WTC11 (cell line): ENCODE data around the gene ZNF716. TPM values are rescaled to one million over a fixed set of nuclear protein-coding genes. Genes with fewer than 3 reads are reported as not detected.

Experiments used
- ATAC-seq: fragments of 200-7000 bp; cut with Tn5 transposase; 2 replicates; pipeline ENCODE4 v1.10.0; 2021; ENCODE audit warnings: mild to moderate bottlenecking, moderate library complexity
- CTCF ChIA-PET: fragments of 300-600 bp; sonication (Branson Sonifier 250); formaldehyde crosslinking; loops from one replicate; lab custom pipeline; 2021; ENCODE audit warnings: antibody characterized with exemption; lab: Charles Lee
- POLR2A ChIA-PET: fragments of 350-600 bp; sonication (Branson Sonifier 250); formaldehyde crosslinking; loops from one replicate; lab custom pipeline; 2021; ENCODE audit warnings: antibody characterized with exemption; lab: Charles Lee
- DNase-seq: peaks from one replicate; pipeline ENCODE4 v3.0.0; 2021; ENCODE audit warnings: low spot score
- H3K27ac Mint-ChIP-seq: 2 replicates; pipeline ENCODE4 v1.8.0; 2021; ENCODE audit warnings: mixed read lengths
- H3K27me3 Mint-ChIP-seq: 2 replicates; pipeline ENCODE4 v1.8.0; 2021; ENCODE audit warnings: low read depth, mild to moderate bottlenecking, moderate library complexity, mixed read lengths
- H3K36me3 Mint-ChIP-seq: 2 replicates; pipeline ENCODE4 v1.8.0; 2021; ENCODE audit warnings: mixed read lengths
- H3K4me1 Mint-ChIP-seq: 2 replicates; pipeline ENCODE4 v1.8.0; 2022; ENCODE audit warnings: mixed read lengths
- H3K4me3 Mint-ChIP-seq: 2 replicates; pipeline ENCODE4 v1.8.0; 2021; ENCODE audit warnings: mild to moderate bottlenecking, moderate library complexity, mixed read lengths
- H3K9me3 Mint-ChIP-seq: 2 replicates; pipeline ENCODE4 v1.8.0; 2021; ENCODE audit warnings: mixed read lengths
- AR ChIP-seq: fragments of 250-450 bp; sonication (Bioruptor Pico); IDR thresholded peaks from 2 replicates; pipeline ENCODE4 v1.9.0; 2021; ENCODE audit warnings: mild to moderate bottlenecking
- CBFB ChIP-seq: sonication (generic); formaldehyde crosslinking; IDR thresholded peaks from 2 replicates; pipeline ENCODE4 v1.8.1; 2022; ENCODE audit warnings: mild to moderate bottlenecking, low read depth, missing genetic modification reagents
- ETV6 ChIP-seq: sonication (generic); formaldehyde crosslinking; IDR thresholded peaks from 2 replicates; pipeline ENCODE4 v1.8.1; 2022; ENCODE audit warnings: mild to moderate bottlenecking, missing genetic modification reagents
- FOXP4 ChIP-seq: sonication (generic); formaldehyde crosslinking; IDR thresholded peaks from 2 replicates; pipeline ENCODE4 v1.8.0; 2022; ENCODE audit warnings: mild to moderate bottlenecking, missing genetic modification reagents
- JAZF1 ChIP-seq: fragments of 250-450 bp; sonication (Bioruptor Pico); IDR thresholded peaks from 2 replicates; pipeline ENCODE4 v1.9.0; 2021; ENCODE audit warnings: moderate library complexity, mild to moderate bottlenecking, inconsistent platforms
- MAX ChIP-seq: sonication (generic); formaldehyde crosslinking; IDR thresholded peaks from 2 replicates; pipeline ENCODE4 v1.8.0; 2022; ENCODE audit warnings: mild to moderate bottlenecking, missing genetic modification reagents
- MYBL2 ChIP-seq: sonication (generic); formaldehyde crosslinking; IDR thresholded peaks from 2 replicates; pipeline ENCODE4 v1.8.1; 2023; ENCODE audit warnings: mild to moderate bottlenecking, moderate library complexity, missing genetic modification reagents
- SMAD4 ChIP-seq: sonication (generic); formaldehyde crosslinking; IDR thresholded peaks from 2 replicates; pipeline ENCODE4 v1.8.0; 2022; ENCODE audit warnings: mild to moderate bottlenecking, missing genetic modification reagents
- SOX15 ChIP-seq: fragments of 250-450 bp; sonication (Bioruptor Pico); IDR thresholded peaks from 2 replicates; pipeline ENCODE4 v1.9.0; 2021; ENCODE audit warnings: mild to moderate bottlenecking
- STAT6 ChIP-seq: sonication (generic); formaldehyde crosslinking; conservative IDR thresholded peaks from 2 replicates; pipeline ENCODE4 v1.8.1; 2023; ENCODE audit warnings: mild to moderate bottlenecking, low read depth, missing genetic modification reagents, moderate library complexity
- TCF7 ChIP-seq: sonication (generic); formaldehyde crosslinking; IDR thresholded peaks from 2 replicates; pipeline ENCODE4 v1.8.0; 2022; ENCODE audit warnings: mild to moderate bottlenecking, low read depth, missing genetic modification reagents, moderate library complexity
- TEAD1 ChIP-seq: sonication (generic); formaldehyde crosslinking; IDR thresholded peaks from 2 replicates; pipeline ENCODE4 v1.8.0; 2022; ENCODE audit warnings: mild to moderate bottlenecking, missing genetic modification reagents
- USF1 ChIP-seq: sonication (generic); formaldehyde crosslinking; IDR thresholded peaks from 2 replicates; pipeline ENCODE4 v1.8.0; 2022; ENCODE audit warnings: mild to moderate bottlenecking, missing genetic modification reagents
- ZBTB21 ChIP-seq: sonication (generic); formaldehyde crosslinking; IDR thresholded peaks from 2 replicates; pipeline ENCODE4 v1.8.1; 2023; ENCODE audit warnings: mild to moderate bottlenecking, missing genetic modification reagents, borderline replicate concordance
- ZNF232 ChIP-seq: sonication (generic); formaldehyde crosslinking; IDR thresholded peaks from 2 replicates; pipeline ENCODE4 v1.8.0; 2022; ENCODE audit warnings: mild to moderate bottlenecking, missing genetic modification reagents
- ZNF281 ChIP-seq: sonication (generic); formaldehyde crosslinking; IDR thresholded peaks from 2 replicates; pipeline ENCODE4 v1.8.0; 2023; ENCODE audit warnings: mild to moderate bottlenecking, missing genetic modification reagents
- ZNF671 ChIP-seq: fragments of 250-450 bp; sonication (Bioruptor Pico); IDR thresholded peaks from 2 replicates; pipeline ENCODE4 v1.8.0; 2021; ENCODE audit warnings: mild to moderate bottlenecking
- total RNA-seq: library from RNA; stranded (reverse); gene quantifications from 3 replicates; pipeline ENCODE4 v1.2.3, GENCODE V29; 2021

ZNF716 gene
- total RNA-seq, 1 experiment from 2014 or later = not detected

GRCh38 chr7:57427146-57427545 is 22.8 kb upstream of the ZNF716 start (continued):
- no peak for TF ChIP-seq STAT6 (CRISPR knock-in tag)

GRCh38 chr7:57427594-57427993 is 22.4 kb upstream of the ZNF716 start:
- DNase-seq (no peak), ATAC-seq (no peak)
- CTCF ChIA-PET = no interaction called here
- Mint-ChIP-seq H3K4me1 (no peaks in the 10 kb centered on the region), H3K27ac (no peak overlapping the region), H3K36me3 (peaks cover 49% of the 10 kb centered on the region), H3K27me3 (peaks cover 11% of the 10 kb centered on the region; the same call in 1 of the 2 replicates), H3K4me3 (no peak overlapping the region), H3K9me3 (peaks cover 54% of the 10 kb centered on the region)
- POLR2A ChIA-PET = no interaction called here
- TF ChIP-seq ZBTB21 (CRISPR knock-in tag) = no peak
- TF ChIP-seq AR (CRISPR knock-in tag) = no peak
- no peak for TF ChIP-seq SMAD4
- TF ChIP-seq JAZF1 (CRISPR knock-in tag) = no peak
- no peak for TF ChIP-seq ZNF232
- TF ChIP-seq ZNF281 (CRISPR knock-in tag) = no peak
- TF ChIP-seq SOX15 = no peak
- no peak for TF ChIP-seq TCF7 (CRISPR knock-in tag)
- no peak for TF ChIP-seq MYBL2 (CRISPR knock-in tag)
- no peak for TF ChIP-seq MAX
- no peak for TF ChIP-seq ETV6 (CRISPR knock-in tag)
- TF ChIP-seq CBFB (CRISPR knock-in tag) = no peak

GRCh38 chr7:57432583-57432982 is 17.4 kb upstream of the ZNF716 start:
- Mint-ChIP-seq H3K4me3 (no peak overlapping the region), H3K27me3 (peaks cover 4% of the 10 kb centered on the region; the same call in 1 of the 2 replicates), H3K27ac (no peak overlapping the region), H3K36me3 (peaks cover 58% of the 10 kb centered on the region), H3K9me3 (peaks cover 70% of the 10 kb centered on the region), H3K4me1 (no peaks in the 10 kb centered on the region)
- ATAC-seq (no peak), DNase-seq (no peak)
- no peak for TF ChIP-seq USF1 (CRISPR knock-in tag)
- no peak for TF ChIP-seq ZNF671 (CRISPR knock-in tag)
- TF ChIP-seq TEAD1 = no peak
- no peak for TF ChIP-seq FOXP4 (CRISPR knock-in tag)
- ChIA-PET POLR2A (no interaction called here), CTCF (no interaction called here)
